Activated CD4-positive, alpha-beta T cell treated with anti-CD3 and anti-CD28 coated beads, Interleukin-2, amount 50 U/mL, for 1 hour (primary cell): ENCODE measurements around the gene MUC20.
"Not testable (repeated sequence)": the region's sequence is repeated elsewhere in the genome, so short reads cannot be mapped to it uniquely, and the experiment has no call there.

Experiments used
- DNase-seq: peaks from one replicate; pipeline ENCODE4 v3.0.0-alpha.2; 2020

The MUC20 gene

DNA sequence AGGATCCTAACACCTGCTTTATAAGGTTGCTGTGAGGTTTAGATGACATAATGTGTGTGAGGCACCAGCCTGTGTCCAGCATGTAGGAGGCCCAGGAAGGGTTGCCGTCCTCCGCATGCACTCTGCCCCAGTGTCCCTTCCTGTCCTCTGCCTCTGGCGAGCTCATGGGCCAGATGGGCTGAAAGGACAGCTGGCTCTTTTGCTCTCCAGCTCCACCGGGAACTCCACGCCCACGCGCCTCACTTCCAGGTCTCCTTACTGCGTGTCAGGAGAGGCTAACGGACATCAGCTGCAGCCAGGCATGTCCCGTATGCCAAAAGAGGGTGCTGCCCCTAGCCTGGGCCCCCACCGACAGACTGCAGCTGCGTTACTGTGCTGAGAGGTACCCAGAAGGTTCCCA is 12.2 kb downstream of the MUC20 start:
- no peak for DNase-seq

DNA sequence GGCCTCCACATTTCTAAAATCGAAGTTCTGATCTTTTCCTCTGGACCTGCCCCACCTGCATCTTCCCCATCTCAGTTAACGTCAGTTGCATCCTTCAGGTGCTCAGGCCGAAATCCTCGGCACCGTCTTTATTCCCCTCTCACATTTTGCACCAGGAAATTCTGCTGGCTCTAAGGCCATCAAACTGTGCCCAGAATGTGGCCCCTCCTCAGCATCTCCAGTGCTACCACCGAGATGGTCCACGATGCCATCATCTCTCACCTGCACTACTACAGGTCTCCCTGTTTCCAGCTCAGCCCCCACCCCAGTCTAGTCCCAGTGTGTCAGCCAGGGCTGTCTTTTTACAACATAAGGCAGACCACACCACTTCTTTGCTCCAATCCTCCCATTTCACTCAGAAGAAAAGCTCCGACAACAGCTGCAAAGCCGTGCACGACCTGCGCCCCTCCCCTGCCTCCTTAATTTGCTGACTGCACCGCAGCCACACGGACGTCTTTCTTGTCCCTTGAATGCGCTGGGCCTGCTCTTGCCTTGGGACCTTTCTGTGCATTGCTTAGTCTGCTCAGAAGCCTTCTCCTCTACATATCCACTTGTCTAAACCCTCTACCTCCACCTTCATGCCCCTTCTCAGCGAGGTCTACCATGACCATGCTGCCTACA is 14.4 kb downstream of the MUC20 start:
- DNase-seq = no peak

DNA sequence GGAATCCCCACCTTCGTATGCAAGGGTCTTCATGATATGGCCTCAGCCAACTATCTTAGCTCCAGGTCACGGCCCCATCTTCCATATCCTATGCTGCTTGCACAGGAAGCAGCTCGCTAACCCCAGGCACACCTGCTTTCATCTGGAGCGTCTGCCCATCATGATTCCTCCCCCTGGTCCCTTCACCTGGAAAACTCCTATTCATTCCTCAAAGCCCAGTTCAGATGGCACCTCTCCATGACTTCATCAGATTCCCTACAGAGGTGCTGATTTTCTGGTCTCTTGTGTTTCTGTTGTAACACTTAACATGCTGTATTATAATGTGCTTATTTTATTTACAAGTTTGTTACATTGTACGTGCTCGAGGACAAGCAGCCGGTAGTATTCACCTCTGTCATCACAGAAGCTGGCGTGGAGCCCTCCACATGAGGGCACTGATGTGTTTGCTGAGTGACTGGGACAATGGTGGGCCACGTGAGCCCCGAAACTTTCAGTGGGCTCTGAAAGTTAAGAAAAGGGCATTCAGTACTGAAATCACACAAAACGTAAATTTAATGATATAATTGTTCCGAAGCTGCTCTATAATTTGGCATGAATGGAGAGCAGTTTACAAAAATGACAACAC is 16.2 kb downstream of the MUC20 start:
- no peak for DNase-seq

DNA sequence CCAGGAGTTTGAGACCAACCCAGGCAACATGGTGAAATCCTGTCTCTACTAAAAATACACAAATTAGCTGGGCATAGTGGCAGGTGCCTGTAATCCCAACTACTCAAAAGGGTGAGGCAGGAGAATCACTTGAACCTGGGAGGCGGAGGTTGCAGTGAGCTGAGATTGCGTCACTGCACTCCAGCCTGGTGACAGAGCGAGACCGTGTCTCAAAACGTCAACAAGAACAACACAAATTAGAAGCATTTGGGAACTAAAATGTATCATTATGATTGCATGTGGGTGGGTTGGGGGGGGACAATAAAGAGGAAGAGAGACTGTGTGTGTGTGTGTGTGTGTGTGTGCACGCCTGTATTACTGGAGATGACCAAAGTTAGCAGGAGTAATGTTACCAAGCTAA is 17.0 kb downstream of the MUC20 start:
- DNase-seq = not testable (repeated sequence)

DNA sequence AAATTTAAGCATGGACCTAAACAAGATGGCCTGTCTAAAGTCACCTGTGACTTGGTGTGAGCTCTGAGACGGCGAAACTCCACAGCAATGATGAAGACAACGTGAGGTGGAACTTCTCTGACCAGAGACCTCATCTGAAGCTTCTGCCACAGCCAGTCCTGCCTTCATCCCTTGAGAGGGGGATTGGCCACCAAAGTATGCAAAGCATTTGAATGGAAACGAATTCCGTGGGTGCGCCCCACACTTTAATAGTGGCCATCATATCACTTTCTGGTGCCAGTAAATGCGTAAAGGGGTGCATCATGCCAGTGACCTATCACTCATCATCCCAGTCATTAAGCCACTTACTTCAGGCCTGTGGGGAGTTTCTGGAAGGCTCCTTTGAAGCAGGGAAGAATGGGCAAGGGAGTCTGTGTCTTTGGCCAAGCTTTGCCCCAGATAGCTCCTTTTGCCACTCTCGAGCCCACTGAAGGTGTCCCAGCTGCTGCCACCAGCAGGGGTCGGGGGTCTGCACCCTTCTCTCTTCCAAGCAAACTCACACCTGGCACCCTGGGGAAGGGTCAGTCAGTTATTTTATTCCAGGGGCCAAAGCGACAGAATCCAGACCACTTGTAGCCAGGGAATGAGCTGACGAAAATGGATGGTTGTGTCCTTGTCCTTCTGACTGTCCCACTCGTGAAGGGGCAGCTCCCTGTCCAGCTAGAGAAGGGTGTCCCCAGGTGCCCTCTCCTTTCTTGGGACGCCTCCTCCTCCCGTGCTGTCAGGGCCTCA is 17.7 kb downstream of the MUC20 start:
- no peak for DNase-seq

DNA sequence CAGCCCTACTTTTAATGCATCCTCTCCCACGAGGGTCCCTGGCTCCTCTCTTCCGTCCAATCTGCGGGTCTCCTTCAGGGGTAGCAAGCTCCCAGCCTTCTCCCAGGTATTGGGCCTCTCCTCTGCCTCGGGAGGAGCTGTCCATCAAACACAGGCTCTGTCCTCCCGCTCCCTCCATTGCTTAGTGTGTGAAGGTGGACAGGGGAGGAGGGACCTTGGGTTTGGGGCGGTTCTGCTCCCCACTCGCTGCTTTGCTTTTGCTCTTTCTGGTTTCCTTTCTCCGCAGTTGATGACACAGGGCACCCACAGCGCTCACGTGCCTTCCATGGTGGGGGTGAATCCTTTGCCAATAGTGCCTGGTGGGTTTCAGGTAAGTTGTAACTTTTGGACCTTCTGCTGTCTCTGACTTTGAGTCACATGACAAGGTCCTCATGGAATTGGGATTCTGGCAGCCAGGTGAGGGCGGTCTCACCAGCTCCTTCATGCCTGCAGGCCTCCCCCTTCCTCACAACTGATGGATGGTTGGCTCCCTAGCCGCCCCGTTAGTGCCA is 18.9 kb downstream of the MUC20 start:
- DNase-seq = no peak

DNA sequence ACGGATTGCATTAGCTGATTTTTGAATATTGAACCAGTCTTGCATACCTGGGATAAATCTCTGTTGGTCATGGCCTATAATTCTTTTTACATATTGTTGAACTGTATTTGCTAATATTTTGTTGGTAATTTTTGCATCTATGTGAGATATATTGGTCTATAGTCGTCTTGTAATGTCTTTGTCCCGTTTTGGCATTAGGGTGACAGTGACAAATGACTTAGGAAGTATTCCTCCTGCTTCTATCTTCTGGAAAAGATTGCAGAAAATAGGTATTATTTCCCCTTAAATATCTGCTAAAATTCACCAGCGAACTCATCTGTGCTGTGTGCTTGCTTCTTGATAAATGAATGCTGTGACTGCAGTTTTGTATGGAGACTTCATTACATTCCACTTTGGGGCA is 23.7 kb downstream of the MUC20 start:
- no peak for DNase-seq

DNA sequence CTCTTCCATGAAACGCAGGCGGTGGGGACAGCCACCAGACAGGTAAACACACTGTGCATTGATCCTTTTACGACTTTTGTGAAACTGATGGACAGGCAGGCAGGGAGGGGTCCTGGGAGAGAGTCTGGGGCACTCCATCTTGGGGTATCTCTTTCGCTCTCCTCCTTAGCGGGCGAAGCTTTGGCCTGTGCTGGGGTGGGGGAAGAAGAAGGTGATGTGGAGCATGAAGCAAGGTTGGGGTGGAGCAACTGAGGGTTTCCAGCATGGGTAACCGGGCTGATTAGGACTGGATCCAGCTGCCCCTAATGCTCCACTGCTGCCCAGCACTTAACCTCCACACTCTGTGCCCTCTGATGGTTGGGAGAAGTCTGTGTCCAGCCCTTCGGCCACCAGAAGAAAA is 25.6 kb downstream of the MUC20 start:
- DNase-seq = no peak

DNA sequence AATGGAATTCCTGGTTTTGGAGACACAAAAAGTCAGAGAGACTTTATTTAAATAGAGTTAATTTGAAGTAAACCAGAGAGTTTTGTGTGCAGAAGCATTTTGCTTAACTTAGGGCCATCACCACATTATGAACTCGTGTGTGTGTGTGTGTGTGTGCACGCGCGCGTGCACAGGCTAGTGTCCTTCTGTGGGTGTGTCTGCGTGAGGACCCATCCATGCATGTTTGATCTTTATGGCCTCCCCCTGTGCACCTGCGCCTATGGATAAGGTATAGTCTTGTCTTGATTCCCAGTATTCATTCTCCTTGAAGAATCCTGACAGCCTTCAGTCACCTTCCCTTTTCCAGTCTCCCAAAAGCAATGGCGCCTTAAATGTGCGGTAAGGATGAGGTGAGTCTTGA is 26.0 kb downstream of the MUC20 start:
- DNase-seq = no peak

DNA sequence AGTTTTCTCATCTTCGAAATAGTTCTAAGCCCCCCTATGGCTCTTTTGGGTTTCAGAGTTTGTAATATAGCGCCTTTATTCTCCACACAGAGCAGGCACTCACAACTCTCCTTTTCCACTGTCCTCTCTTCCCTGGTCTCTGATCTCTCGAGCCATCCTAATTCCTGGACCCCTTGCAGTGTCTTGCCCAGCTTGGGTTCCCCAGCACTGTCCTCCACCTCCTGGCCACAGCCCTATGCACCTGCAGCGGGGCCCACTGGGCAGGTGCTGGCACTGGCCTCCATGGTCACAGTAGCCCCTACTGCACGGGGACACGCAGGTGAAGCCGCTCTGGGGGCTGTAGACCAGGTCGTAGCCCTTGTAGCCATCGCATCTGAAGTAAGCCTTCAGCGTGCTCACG is 27.9 kb downstream of the MUC20 start:
- no peak for DNase-seq

DNA sequence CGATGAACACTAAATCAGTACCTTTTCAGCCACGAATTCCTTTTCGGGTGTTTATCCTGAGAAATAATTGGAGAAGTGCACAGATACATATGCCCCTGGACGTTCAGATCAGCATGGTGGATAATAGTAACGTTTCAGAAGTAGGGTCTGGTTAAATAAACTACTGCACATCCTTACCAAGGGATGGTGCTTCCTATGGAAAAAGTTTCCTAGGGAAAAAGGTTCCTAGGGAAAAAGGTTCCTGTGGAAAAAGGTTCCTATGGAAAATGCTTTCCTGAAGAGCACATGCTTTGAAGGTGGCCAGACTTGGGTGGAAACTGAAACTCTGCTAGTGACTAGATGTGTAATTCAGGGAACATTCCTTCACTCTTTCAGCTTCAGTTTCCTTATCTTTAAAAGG is 28.3 kb downstream of the MUC20 start:
- not testable (repeated sequence) for DNase-seq

DNA sequence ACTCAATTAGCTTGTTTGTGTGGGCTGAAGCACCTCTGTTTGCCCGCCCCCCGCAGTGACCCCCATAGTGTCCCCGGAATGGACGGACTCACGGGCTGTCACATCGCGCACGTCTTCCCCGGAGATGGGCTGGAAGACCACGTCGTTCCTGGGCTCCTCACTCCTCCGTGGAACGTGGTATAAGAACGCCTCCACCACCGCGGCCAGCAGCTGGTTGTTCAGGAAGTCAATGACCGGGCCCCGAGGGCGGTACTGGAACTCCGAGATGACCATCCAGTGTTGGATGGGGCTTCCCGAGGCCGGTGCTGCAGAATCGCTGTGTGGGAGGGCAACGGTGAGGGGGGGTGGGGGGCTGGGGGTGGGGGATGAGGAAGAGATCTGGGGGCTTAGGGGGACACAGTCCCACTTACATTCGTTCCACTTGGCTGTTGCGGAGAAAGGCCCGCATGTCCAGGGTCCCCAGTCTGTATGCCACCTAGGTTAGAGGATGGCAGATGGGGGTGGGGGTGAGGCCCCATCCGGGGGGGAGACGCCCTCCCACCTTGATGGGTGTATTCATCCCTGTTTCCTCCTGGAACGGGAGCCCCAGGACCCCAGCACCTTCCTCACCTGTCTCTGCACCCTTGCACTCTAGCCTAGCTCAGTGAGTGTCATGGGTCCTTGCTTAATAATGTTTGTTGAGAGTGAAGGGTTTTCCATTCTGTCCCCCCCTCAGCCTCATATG is 30.2 kb downstream of the MUC20 start:
- DNase-seq = no peak

DNA sequence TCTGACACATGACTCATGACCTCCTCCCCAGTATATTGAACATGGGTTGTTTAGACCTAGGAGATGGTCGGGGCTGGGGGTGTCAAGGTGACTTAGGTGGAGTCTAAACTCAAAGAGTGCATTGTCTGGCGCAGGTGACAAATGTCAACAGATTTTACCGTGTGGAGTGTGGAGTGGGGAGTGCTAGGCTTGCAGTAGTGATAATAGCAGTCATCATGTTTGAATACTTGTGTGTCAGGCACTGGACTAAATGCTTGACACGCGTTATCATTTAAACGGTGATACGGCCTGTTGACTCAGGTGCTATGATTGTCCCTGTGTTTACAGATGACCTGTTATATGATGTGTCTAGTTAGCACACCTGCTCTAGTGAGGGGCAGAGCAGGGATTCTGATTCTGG is 30.8 kb downstream of the MUC20 start:
- DNase-seq = no peak

DNA sequence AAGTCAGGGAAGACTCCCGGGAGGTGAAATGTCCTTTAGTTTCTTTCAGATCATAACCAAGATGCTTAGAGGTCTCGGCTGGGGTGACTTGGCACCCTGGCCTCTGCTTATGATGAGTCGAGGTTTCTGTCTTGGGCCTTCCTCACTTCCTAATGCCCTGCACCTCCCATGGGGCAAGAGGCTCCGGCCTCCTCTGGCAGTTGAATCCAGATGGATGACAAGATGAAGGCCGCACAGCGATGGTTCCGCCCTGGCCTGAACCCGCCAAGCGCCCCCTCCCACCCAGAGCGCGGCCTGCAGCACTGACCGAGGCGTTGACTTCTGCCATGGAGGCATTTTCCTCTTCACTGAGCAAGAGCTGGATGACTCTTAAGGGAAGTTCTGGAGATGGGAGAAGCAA is 31.3 kb downstream of the MUC20 start:
- DNase-seq = no peak

DNA sequence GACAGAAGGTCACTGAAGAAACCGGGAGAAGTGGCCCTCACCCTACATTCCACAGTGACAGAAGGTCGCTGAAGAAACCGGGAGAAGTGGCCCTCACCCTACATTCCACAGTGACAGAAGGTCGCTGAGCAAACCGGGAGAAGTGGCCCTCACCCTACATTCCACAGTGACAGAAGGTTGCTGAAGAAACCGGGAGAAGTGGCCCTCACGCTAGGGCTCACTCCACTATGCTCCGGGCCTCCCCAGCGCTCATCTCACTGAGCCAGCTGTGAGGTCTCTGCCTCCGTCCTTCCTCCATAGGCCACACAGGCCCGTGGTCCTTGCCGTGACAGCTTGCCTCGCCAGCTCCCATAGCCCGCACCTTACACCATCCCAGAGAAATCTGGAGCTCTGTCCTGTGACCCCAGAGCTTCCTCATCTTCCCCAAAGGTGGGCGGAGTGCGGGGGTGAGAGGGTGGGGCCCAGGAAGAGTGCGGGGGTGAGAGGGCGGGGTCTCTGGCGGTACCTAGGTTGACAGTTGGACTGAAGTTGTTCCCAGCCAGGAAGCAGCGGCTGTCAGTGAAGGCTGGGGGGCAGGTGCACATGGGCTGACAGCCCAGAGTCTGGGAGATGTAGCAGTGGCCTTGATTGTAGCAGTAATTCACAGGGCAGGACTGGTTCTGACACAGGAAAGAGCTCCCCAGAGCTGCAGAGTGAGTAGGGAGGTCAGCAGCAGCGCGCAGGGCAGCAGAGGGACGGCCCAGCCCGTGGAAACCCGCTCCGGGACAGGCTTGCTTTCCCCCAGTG is 32.0 kb downstream of the MUC20 start:
- DNase-seq = no peak

DNA sequence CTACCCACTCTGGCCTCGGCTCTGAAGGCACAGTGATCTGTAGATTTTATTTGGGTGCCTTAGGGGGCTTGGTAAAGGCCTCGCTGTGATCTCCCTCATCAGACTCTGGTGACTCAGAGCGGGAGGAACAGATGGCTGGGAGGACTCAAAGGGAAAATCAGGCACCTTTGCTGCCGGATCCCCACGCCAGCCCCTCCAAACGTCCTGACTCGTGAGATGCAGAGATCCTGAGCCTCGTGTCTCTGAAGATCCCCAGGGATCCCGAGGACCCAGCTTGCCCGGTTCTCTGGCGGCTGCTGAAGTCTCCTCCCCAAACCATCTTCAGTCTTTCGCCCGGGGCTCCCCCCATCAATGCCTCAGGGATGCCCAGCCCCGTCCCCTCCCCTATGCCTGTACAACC is 32.8 kb downstream of the MUC20 start:
- no peak for DNase-seq

DNA sequence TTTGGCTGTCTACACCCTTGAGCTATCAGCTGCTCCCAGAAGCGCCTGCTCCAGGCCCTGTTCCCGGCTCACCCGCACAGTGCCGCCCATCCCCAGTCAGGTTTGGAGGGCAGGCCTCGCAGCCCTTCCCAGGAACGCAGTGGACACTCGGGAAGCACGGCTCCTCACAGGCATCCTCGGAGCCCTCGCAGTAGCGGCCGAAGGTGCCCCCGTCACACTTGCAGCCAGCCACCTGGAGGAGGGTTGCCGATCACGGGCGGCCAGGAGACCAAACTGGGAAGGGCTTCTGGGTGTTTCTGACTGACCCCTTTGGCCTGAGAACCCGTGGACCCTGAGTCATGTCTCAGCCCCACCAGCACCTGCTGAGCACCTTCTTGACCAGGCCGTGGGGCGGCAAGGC is 33.4 kb downstream of the MUC20 start:
- DNase-seq = no peak

DNA sequence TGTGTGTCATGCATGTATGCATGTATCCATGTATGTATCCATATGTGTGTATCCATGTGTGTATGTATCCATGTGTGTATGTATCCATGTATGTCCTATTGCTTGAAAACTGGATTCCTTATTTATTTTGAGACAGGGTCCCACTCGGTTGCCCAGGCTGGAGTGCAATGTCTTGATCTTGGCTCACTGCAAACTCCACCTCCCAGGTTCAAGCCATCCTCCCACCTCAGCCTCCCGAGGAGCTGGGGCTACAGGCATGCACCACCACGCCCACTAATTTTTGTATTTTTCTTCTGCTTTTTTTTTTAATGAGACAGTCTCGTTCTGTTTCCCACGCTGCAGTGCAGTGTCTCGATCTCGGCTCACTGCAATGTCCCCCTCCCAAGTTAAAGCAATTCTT is 34.1 kb downstream of the MUC20 start:
- DNase-seq = no peak

DNA sequence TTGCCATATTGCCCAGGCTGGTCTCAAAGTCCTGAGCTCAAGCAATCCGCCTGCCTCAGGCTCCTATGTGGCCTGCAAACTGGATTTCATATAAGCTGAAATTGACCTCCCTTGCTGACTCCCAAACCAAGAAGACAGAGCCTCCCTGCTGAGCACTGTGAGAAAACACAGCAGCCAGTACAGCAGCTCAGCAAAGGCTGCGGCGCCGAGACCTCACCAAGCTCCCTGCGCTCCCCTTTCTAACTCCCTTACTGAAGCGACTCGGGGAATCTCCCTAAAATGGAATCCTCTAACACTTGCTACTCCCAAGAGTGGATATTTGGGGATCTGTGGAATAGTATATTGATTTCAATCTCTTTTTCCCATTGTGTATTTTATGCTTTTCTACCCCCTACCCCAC is 34.6 kb downstream of the MUC20 start:
- no peak for DNase-seq

DNA sequence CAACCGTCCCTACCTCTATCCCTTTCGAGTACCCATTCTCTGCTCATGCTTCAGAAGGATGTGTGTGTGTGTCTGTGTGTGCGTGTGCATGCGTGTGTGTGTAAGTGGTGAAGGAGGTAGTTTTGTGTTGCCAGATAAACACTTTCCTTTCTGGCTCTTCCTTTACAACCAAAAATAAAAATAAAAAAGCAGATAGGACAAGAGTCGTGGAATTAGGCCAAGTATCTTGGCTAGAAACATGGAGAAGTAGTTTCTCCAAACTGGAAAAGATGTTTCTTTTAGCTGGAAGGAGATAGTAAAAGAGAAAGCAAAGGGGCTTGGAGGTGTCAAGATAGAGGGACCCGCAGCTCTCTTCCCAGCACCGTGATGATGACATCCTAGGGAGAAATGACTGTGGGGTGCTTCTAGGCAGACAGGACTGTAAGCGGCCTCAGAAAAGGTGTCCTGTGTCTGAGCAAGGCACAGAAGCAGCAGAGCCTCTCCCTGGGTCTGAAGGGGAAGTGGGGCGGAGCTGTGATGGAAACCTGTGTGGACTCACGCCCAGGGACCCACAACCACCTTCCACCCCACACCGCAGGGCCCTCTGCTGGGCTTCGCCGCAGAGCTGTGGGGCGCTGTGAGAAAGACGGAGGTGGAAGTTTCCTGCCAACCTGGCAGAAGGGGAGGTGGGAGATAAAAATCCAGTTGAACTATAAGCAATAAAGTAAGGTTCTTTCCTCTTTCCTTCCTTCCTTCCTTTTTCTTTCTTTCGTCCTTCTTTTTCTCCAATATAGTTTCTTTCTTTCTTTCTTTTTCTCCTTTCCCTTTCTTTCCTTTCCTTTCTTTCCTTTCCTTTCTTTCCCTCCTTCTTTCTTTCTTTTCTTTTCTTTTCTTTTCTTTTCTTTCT is 35.3 kb downstream of the MUC20 start:
- no peak for DNase-seq

DNA sequence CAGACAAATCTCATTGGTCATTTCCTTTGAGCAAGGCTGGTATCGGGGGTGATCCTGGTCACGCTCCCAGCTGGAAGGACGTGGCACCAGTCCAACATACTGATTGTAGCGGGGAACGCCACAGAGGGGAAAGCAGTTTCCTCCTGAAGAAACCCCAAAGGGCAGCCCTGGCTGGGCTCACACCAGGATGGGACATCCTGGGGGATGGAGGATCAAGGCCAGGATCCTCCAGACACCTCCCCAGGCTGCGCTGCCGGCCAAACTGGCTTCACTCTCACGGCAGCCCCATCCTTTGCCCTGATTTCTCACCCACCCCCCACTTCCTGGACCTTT is 36.6 kb downstream of the MUC20 start:
- no peak for DNase-seq

DNA sequence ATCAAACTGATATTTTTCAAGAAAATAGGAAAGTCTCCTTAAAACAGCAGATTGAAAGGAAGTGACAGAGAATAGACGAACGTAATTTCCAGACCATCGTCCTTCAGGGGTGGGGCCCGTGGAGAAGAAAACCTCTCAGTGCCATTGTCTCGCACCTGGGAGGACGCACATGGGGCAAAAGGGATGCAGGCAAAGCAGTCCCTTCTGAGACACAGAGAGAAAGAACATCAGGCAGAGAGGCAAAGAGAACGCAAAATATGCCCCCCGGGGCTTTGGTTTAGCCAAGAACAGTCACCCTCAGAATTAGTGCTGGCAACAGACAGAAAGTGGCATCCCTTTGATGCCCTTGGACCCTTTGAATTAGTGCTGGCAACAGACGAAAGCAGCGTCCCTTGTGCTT is 37.0 kb downstream of the MUC20 start:
- no peak for DNase-seq
